HG02759 (cell line): Measurements from ENCODE around the gene WASHC2A.
"Not testable (repeated sequence)": the region's sequence is repeated elsewhere in the genome, so short reads cannot be mapped to it uniquely, and the experiment has no call there.

Source experiments
- ATAC-seq: cut with Tn5 transposase; IDR thresholded peaks from one replicate; pipeline ENCODE4 v1.9.1; 2021; ENCODE audit warnings: mild to moderate bottlenecking, moderate library complexity; ENCODE audit not compliant: unreplicated experiment

Gene WASHC2A

GRCh38 chr10:50067546-50068351 lies at the start of gene WASHC2A:
WASHC2A (plus strand) TSS chr10:50067954; CDS start chr10:50068006, 52 bp downstream.
- peak; percentile 92 for ATAC-seq

GRCh38 chr10:50019279-50019678 lies 48.5 kb upstream of the WASHC2A start:
- not testable (repeated sequence) for ATAC-seq

- ATAC-seq = not testable (repeated sequence)
Measured at GRCh38 chr10:50020451-50021024, 47.2 kb upstream of the WASHC2A start.

GRCh38 chr10:50021646-50022045 lies 46.1 kb upstream of the WASHC2A start:
- no peak for ATAC-seq

- ATAC-seq = not testable (repeated sequence)
Measured at GRCh38 chr10:50024716-50025383, 42.9 kb upstream of the WASHC2A start.

- no peak for ATAC-seq
Measured at GRCh38 chr10:50025627-50026026, 42.1 kb upstream of the WASHC2A start.

- ATAC-seq = no peak
Measured at GRCh38 chr10:50027195-50027594, 40.6 kb upstream of the WASHC2A start.

GRCh38 chr10:50033481-50033880 lies 34.3 kb upstream of the WASHC2A start:
- ATAC-seq = no peak

GRCh38 chr10:50035337-50035736 lies 32.4 kb upstream of the WASHC2A start:
- ATAC-seq = not testable (repeated sequence)

- ATAC-seq = no peak
Measured at GRCh38 chr10:50044941-50045664, 22.7 kb upstream of the WASHC2A start.

GRCh38 chr10:50046457-50046856 lies 21.3 kb upstream of the WASHC2A start:
- not testable (repeated sequence) for ATAC-seq

- not testable (repeated sequence) for ATAC-seq
Measured at GRCh38 chr10:50047594-50047993, 20.2 kb upstream of the WASHC2A start.

GRCh38 chr10:50051995-50052660 lies 15.6 kb upstream of the WASHC2A start:
- peak; percentile 86 for ATAC-seq

- ATAC-seq = not testable (repeated sequence)
Measured at GRCh38 chr10:50052778-50053376, 14.9 kb upstream of the WASHC2A start.

- not testable (repeated sequence) for ATAC-seq
Measured at GRCh38 chr10:50055494-50056292, 12.1 kb upstream of the WASHC2A start.

GRCh38 chr10:50056654-50057053 lies 11.1 kb upstream of the WASHC2A start:
- ATAC-seq = not testable (repeated sequence)

GRCh38 chr10:50058727-50059126 lies 9.0 kb upstream of the WASHC2A start:
- not testable (repeated sequence) for ATAC-seq

- not testable (repeated sequence) for ATAC-seq
Measured at GRCh38 chr10:50059946-50060345, 7.8 kb upstream of the WASHC2A start.

- ATAC-seq = not testable (repeated sequence)
Measured at GRCh38 chr10:50061548-50061947, 6.2 kb upstream of the WASHC2A start.
